Activated naive CD8-positive, alpha-beta T cell treated with anti-CD3 and anti-CD28 coated beads for 36 hours (primary cell): ENCODE data around the gene RAB3A. TPM values are rescaled to one million over a fixed set of nuclear protein-coding genes. Genes with fewer than 3 reads are reported as not detected.
A peak's percentile ranks its signal among the peaks of the same experiment; 100 is the strongest.

Source experiments
- DNase-seq: peaks from one replicate; pipeline ENCODE4 v3.0.0; 2021
- H3K27ac Mint-ChIP-seq: one replicate; pipeline ENCODE4 v1.8.0; 2022; ENCODE audit warnings: mild to moderate bottlenecking, moderate library complexity, mixed read lengths
- H3K27me3 Mint-ChIP-seq: one replicate; pipeline ENCODE4 v1.8.0; 2022; ENCODE audit warnings: mild to moderate bottlenecking, mixed read lengths
- H3K36me3 Mint-ChIP-seq: one replicate; pipeline ENCODE4 v1.8.0; 2021; ENCODE audit warnings: mild to moderate bottlenecking, mixed read lengths
- H3K4me1 Mint-ChIP-seq: one replicate; pipeline ENCODE4 v1.8.0; 2021; ENCODE audit warnings: mixed read lengths
- H3K4me3 Mint-ChIP-seq: one replicate; pipeline ENCODE4 v1.8.0; 2022; ENCODE audit warnings: mild to moderate bottlenecking, moderate library complexity, mixed read lengths
- H3K9me3 Mint-ChIP-seq: one replicate; pipeline ENCODE4 v1.8.0; 2022; ENCODE audit warnings: mixed read lengths
- total RNA-seq, 2 experiments: library from RNA; stranded (reverse); gene quantifications; one replicate each; pipeline ENCODE4 v1.2.3, GENCODE V29; 2021

Gene RAB3A
- total RNA-seq, 2 experiments from 2014 or later: 3.2 to 3.9 TPM

DNA sequence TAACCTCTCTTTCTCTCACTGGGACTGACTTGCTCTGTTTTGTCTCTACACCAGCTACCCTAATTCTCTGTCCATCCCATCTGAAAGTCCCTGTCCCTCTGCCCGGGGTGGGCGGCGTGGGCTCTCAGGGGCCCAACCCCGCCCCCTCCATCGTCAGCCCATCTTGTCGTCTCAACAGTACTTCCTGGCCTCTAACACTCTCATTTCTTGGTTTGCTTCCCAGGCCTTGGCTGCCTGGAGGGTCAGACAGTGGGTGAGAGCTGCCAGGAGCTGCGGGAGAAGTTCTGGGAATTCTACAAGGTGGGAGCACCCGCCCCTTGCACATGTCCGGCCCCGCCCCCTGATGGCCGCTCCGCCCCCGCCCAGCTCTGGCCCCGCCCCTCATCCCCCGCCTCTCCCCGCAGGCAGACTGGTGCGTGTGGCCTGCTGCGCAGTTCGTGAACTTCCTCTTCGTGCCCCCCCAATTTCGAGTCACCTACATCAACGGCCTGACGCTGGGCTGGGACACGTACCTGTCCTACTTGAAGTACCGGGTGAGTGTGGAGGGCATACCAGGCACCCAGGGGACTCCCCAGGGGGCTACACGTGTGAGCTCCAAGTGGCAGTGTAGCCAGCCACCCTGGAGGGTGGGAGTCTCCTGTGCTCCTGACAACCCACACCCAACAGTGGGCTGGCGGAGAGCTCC is 9.1 kb downstream of the RAB3A start:
- Mint-ChIP-seq H3K36me3 (peaks cover 8% of the 10 kb centered on the region), H3K27ac (peak overlapping the region; percentile 23), H3K4me3 (peak overlapping the region; percentile 86), H3K27me3 (peaks cover 4% of the 10 kb centered on the region), H3K9me3 (no peaks in the 10 kb centered on the region), H3K4me1 (peaks cover 17% of the 10 kb centered on the region)
- DNase-seq: peak; percentile 22

DNA sequence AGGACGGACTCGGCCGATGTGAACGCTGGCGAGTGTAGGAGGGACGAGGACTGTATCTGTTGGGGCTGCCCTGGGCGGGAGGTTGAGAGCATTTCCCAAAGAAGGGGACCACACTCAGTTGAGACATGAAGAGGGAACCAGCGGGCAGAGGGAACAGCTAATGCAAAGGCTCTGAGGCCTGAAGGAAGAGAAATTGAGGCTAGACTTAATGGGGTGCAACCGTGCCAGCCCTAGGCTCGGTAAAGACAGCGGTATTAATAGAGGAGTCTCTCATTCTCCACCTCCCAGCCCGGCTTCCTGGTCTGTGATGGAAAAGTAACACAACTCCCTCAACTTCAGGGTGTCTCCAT is 9.7 kb downstream of the RAB3A start:
- Mint-ChIP-seq H3K27me3 (peaks cover 4% of the 10 kb centered on the region), H3K36me3 (peaks cover 8% of the 10 kb centered on the region), H3K27ac (peak overlapping the region; percentile 82), H3K9me3 (no peaks in the 10 kb centered on the region), H3K4me1 (peaks cover 17% of the 10 kb centered on the region), H3K4me3 (peak overlapping the region; percentile 86)
- DNase-seq: no peak

DNA sequence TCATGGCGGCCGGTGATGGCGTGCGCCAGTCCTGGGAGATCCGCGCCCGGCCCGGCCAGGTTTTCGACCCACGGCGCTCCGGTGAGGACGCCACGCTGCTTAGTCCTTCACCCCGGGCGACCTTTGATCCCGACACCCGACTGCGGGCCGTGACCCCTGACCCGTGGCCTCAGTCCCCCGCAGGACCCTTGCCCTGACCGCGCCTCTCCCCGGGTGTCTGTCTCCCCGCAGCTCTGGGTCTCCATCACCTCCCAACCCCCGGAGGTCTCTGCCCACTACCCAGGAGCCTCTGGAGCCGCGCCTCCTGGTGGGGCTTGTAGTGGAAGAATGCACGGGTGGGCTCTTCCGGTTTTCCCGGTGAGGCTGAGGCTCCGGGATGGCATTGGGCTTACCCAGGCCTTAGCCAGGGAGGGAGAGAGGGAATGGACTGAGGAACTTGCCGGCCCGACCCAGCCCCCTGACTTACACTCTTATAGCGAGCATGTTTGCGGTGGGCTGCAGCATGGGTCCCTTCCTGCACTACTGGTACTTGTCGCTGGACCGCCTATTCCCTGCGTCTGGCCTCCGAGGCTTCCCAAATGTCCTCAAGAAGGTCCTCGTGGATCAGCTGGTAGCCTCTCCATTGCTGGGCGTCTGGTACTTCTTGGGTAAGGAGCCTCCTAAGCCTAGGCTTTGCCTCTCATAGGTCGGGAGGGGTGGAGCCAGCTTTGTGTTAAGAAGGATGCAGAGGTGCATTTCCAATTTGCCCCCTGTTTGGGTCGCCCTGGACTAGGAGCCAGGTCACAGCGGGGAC is 10.3 kb downstream of the RAB3A start:
- DNase-seq: no peak
- H3K36me3 Mint-ChIP-seq: peaks cover 8% of the 10 kb centered on the region
- H3K27ac Mint-ChIP-seq: peak overlapping the region; percentile 82
- H3K4me3 Mint-ChIP-seq: peak overlapping the region; percentile 86
- H3K4me1 Mint-ChIP-seq: peaks cover 17% of the 10 kb centered on the region
- H3K27me3 Mint-ChIP-seq: peaks cover 4% of the 10 kb centered on the region
- H3K9me3 Mint-ChIP-seq: no peaks in the 10 kb centered on the region

GRCh38 chr19:18192673-18193387 is 11.0 kb downstream of the RAB3A start, which contains the start of gene MPV17L2:
Gene MPV17L2, plus strand, starts transcription at chr19:18193218. Its CDS starts 64 bp downstream, at chr19:18193282.
- peaks cover 2% of the 10 kb centered on the region for H3K36me3 Mint-ChIP-seq
- H3K4me3 Mint-ChIP-seq: peak within 1 kb of the TSS; percentile 86
- H3K9me3 Mint-ChIP-seq: no peaks in the 10 kb centered on the region
- H3K27ac Mint-ChIP-seq: peak within 1 kb of the TSS; percentile 82
- H3K4me1 Mint-ChIP-seq: peaks cover 17% of the 10 kb centered on the region
- peak; percentile 99 for DNase-seq
- peaks cover 4% of the 10 kb centered on the region for H3K27me3 Mint-ChIP-seq

DNA sequence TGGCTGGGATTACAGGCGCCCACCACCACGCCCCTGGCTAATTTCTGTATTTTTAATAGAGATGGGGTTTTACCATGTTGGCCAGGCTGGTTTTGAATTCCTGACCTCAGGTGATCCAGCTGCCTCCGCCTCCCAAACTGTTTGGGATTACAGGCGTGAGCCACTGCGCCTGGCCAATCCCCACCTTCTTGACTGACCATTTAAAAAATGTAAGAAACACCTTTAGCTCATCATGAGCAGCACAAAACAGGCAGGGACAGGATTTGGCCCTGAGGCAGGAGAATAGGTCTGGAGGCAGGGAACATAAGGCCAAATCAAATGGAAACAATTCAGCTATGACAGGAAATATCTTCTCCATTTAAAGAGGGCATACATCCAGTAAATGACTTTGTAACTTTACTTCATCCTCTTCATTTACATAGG is 12.2 kb downstream of the RAB3A start:
- H3K27ac Mint-ChIP-seq: peak overlapping the region; percentile 82
- H3K4me1 Mint-ChIP-seq: peaks cover 17% of the 10 kb centered on the region
- no peak for DNase-seq
- H3K9me3 Mint-ChIP-seq: no peaks in the 10 kb centered on the region
- H3K27me3 Mint-ChIP-seq: peaks cover 4% of the 10 kb centered on the region
- H3K36me3 Mint-ChIP-seq: peaks cover 2% of the 10 kb centered on the region
- peak overlapping the region; percentile 86 for H3K4me3 Mint-ChIP-seq

DNA sequence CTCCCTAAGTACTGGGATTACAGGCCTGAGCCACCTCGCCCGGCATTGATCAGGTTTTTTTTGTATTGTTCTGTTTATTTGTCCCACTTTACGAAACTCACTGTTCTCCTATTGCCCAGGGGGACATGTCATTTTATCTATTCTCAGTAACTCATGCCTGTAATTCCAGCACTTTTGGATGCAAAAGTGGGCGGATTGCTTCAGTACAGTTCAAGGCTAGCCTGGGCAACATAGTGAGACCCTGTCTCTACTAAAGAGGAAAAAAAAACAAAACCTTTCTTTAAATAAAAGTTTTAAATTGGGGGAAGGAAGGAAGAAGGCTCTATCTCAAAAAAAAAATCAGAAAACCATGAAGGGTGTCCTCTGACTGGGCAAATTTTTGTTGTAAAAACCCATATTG is 13.6 kb downstream of the RAB3A start:
- no peak overlapping the region for H3K4me3 Mint-ChIP-seq
- H3K27me3 Mint-ChIP-seq: peaks cover 7% of the 10 kb centered on the region
- H3K27ac Mint-ChIP-seq: no peak overlapping the region
- peaks cover 17% of the 10 kb centered on the region for H3K4me1 Mint-ChIP-seq
- H3K36me3 Mint-ChIP-seq: peaks cover 2% of the 10 kb centered on the region
- DNase-seq: no peak
- H3K9me3 Mint-ChIP-seq: no peaks in the 10 kb centered on the region

GRCh38 chr19:18185538-18185937 is 18.3 kb downstream of the RAB3A start:
- Mint-ChIP-seq H3K9me3 (no peaks in the 10 kb centered on the region), H3K27me3 (peaks cover 3% of the 10 kb centered on the region), H3K4me3 (no peak overlapping the region), H3K36me3 (no peaks in the 10 kb centered on the region), H3K4me1 (no peaks in the 10 kb centered on the region), H3K27ac (no peak overlapping the region)
- no peak for DNase-seq

- no peak overlapping the region for H3K27ac Mint-ChIP-seq
- H3K9me3 Mint-ChIP-seq: no peaks in the 10 kb centered on the region
- H3K36me3 Mint-ChIP-seq: no peaks in the 10 kb centered on the region
- H3K27me3 Mint-ChIP-seq: peaks cover 3% of the 10 kb centered on the region
- H3K4me1 Mint-ChIP-seq: no peaks in the 10 kb centered on the region
- DNase-seq: no peak
- no peak overlapping the region for H3K4me3 Mint-ChIP-seq
These were observed 20.3 kb downstream of the RAB3A start for GRCh38 chr19:18183529-18183928.

DNA sequence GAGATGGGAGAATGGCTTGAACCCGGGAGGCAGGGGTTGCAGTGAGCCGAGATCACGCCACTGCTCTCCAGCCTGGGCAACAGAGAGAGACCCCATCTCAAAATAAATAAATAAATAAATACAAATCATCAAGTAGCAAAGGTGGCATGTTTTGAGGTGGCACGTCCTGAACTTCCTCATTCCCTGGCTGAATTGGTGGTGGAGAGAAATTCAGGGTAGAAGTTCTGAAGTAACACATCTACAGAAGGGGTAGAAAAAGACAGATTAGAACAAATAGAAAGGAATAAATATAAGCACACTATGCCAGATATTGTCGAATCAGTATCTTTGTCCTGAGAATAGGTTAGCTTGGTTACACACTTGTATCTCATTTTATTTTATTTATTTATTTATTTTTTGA is 23.9 kb downstream of the RAB3A start:
- DNase-seq: no peak
- Mint-ChIP-seq H3K27ac (no peak overlapping the region), H3K4me3 (no peak overlapping the region), H3K36me3 (peaks cover 8% of the 10 kb centered on the region), H3K9me3 (no peaks in the 10 kb centered on the region), H3K27me3 (no peaks in the 10 kb centered on the region), H3K4me1 (no peaks in the 10 kb centered on the region)

DNA sequence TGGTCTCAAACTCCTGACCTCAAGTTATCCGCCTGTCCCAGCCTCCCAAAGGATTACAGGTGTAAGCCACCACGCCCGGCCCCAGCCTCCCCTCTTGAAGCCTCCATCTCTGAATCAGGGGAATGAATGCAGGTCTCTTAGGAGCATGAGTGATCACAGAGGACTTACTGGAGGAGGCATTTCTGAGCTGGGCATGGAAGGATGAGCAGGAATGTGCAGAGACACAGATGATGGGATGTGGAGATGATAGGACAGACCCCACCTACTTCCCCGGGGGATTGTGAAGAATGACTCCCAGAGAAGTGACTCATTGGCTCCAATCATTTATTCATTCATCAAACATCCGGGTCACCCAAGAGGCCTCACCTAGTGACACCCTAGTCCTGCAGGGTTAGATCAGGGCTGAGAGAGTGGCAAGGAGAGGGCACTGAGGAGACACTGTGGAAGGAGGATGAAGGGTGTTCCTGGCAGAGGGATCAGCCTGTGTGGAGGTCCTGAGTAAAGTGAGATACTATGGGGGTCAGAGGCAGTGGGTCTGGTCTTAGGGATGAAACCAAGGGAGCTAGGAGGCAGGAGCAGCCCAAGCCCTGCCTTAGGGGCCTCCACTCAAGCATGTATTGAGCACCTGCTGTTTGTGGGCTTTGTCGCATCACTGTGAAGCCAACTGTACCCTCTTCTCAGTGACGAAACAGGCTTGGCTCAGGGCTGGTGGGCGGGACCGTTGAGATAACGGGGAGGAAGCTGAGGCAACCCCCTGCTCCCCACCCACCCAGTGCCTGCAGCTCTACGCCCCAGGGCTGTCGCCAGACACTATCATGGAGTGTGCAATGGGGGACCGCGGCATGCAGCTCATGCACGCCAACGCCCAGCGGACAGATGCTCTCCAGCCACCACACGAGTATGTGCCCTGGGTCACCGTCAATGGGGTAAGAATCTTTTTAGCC is 27.2 kb downstream of the RAB3A start:
- no peaks in the 10 kb centered on the region for H3K9me3 Mint-ChIP-seq
- peaks cover 15% of the 10 kb centered on the region for H3K4me1 Mint-ChIP-seq
- no peak overlapping the region for H3K4me3 Mint-ChIP-seq
- H3K27me3 Mint-ChIP-seq: no peaks in the 10 kb centered on the region
- no peak overlapping the region for H3K27ac Mint-ChIP-seq
- DNase-seq: no peak
- peaks cover 11% of the 10 kb centered on the region for H3K36me3 Mint-ChIP-seq

- H3K9me3 Mint-ChIP-seq: no peaks in the 10 kb centered on the region
- peaks cover 15% of the 10 kb centered on the region for H3K4me1 Mint-ChIP-seq
- H3K27me3 Mint-ChIP-seq: no peaks in the 10 kb centered on the region
- peaks cover 18% of the 10 kb centered on the region for H3K36me3 Mint-ChIP-seq
- no peak for DNase-seq
- no peak overlapping the region for H3K27ac Mint-ChIP-seq
- peak overlapping the region; percentile 83 for H3K4me3 Mint-ChIP-seq
These were observed 28.9 kb downstream of the RAB3A start for GRCh38 chr19:18174983-18175382.

DNA sequence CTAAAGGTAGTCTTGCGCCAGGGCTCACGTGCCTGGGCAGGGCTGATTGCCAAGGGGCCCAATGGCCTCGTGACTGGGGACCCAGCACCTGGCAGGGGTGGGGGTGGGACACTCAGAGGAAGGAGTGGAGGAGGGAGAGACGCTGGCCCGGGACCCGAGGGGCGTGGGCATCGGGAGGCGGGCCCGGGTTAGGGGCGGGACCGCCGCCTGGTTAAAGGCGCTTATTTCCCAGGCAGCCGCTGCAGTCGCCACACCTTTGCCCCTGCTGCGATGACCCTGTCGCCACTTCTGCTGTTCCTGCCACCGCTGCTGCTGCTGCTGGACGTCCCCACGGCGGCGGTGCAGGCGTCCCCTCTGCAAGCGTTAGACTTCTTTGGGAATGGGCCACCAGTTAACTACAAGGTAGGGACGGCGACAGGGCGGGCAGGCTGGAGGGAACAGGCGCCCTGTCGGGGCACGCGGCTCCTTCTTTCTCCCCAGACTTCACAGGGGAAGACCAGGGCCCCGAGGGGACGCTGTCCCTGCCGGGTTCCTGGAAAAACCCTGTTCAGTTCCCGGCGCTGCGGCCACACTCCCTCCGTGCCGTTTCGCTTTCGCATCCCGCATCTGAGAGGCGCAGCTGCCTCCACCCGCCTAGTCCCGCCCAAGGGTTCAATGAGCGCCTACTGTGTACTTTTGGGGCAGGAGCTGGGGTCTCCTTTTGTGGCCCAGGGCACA is 30.1 kb downstream of the RAB3A start, which contains the start of gene IFI30:
Gene IFI30 (plus strand): TSS at position 242 of the 717 bp plus-strand sequence. CDS start 29 bp downstream, at position 271.
- H3K4me3 Mint-ChIP-seq: peak within 1 kb of the TSS; percentile 83
- peak; percentile 70 for DNase-seq
- H3K27ac Mint-ChIP-seq: peak within 1 kb of the TSS; percentile 75
- H3K36me3 Mint-ChIP-seq: peaks cover 18% of the 10 kb centered on the region
- no peaks in the 10 kb centered on the region for H3K27me3 Mint-ChIP-seq
- peaks cover 15% of the 10 kb centered on the region for H3K4me1 Mint-ChIP-seq
- H3K9me3 Mint-ChIP-seq: no peaks in the 10 kb centered on the region

DNA sequence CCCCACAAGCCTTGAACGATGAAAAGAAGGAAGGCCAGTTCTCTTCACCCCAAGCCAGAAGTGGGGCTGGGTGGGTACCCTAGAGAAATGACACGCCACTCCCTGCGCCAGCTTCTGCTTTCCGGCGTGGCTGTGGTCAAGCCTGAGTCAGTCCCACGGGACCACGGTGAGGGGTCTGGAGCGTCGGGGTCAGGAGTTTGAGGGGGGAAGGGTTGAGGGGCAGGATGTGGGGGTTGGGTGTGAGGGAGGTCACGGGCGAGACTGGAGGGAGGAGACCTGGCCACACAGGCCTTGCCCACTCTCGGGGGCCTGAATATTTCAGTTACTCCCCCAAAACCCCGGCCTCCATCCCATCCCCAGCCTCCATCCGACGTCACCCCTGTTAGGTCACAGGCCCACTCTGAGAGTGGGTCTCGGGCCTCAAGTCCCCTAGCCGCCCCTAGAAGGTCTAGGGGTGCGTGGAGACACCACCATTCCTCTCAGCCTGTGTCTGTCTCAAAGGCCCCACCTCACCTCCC is 30.7 kb downstream of the RAB3A start:
- Mint-ChIP-seq H3K27ac (peak overlapping the region; percentile 75), H3K9me3 (no peaks in the 10 kb centered on the region), H3K4me3 (peak overlapping the region; percentile 83), H3K27me3 (no peaks in the 10 kb centered on the region), H3K36me3 (peaks cover 17% of the 10 kb centered on the region), H3K4me1 (peaks cover 15% of the 10 kb centered on the region)
- DNase-seq: no peak
